GM12873 (cell line): ENCODE results near the gene NID1.

Experiments
- CTCF ChIP-seq: IDR thresholded peaks from 2 replicates; pipeline ENCODE4 v1.5.1; 2012; ENCODE audit warnings: low read depth, mild to moderate bottlenecking, moderate library complexity, low read length, control low read depth; ENCODE audit not compliant: insufficient read depth; ENCODE audit errors: missing control alignments

Gene NID1

GRCh38 chr1:235955777-235956176 lies 109.1 kb downstream of the NID1 start:
- no peak for TF ChIP-seq CTCF

GRCh38 chr1:235954306-235955283 lies 110.3 kb downstream of the NID1 start:
- TF ChIP-seq CTCF: peak; percentile 53

GRCh38 chr1:235953801-235954200 lies 111.1 kb downstream of the NID1 start:
- no peak for TF ChIP-seq CTCF

GRCh38 chr1:235952950-235953615 lies 111.8 kb downstream of the NID1 start:
- TF ChIP-seq CTCF: no peak

GRCh38 chr1:235951661-235952060 lies 113.2 kb downstream of the NID1 start:
- TF ChIP-seq CTCF: no peak

GRCh38 chr1:235950318-235950717 lies 114.6 kb downstream of the NID1 start:
- TF ChIP-seq CTCF: no peak

GRCh38 chr1:235948774-235949427 lies 116.0 kb downstream of the NID1 start:
- no peak for TF ChIP-seq CTCF
